Activated CD4-positive, alpha-beta T cell treated with anti-CD3 and anti-CD28 coated beads, Interleukin-2, amount 50 U/mL, for 1 hour (primary cell): ENCODE measurements around the gene XKR3.
"Not testable (repeated sequence)": the region's sequence is repeated elsewhere in the genome, so short reads cannot be mapped to it uniquely, and the experiment has no call there.

ENCODE experiments used
- DNase-seq: peaks from one replicate; pipeline ENCODE4 v3.0.0-alpha.2; 2020

XKR3 gene

DNA sequence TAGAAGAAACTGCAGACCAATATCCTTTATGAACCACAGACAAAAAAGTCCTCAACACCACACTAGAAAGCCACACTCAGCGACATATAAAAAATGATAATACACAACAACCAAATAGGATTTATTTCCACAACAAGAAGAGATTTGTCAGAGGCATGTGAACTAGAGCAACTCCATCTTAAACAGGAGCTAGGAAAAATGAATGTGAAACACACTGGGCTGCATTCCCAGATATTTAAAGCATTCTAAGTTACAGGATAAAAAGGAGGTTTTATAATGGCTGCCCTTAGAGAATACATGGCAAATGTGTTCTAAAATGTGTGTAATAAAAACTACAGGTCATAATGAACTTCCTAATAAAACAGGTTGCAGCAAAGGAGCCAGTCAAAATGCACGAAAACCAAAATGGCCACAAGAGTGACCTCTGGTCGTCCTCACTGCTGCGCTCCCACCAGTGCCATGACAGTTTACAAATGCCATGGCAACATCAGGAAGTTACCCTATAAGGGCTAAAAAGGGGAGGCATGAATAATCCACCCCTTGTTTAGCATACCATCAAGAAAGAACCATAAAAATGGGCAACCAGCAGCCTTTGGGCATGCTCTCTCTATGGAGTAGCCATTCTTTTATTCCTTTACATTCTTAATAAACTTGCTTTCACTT is 21.8 kb downstream of the XKR3 start:
- no peak for DNase-seq

DNA sequence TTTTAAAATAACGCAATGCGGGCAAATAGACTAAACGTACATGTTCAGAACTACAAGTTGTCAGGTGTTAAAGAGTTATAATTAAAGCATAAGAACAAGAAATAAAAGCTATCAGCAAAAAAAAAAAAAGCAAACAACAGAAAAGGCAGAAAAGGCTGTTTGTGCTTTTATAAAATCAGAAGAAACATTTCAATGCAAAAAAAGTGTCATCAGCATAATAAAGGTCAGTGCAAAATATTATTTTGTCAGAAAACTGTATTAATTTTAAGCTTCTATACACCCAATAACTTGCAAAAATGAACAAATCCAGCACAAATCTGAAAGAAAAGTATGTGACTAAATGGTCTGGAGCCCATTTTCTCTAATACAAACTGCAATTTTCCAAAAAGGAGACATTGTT is 23.6 kb downstream of the XKR3 start:
- DNase-seq, result no peak

DNA sequence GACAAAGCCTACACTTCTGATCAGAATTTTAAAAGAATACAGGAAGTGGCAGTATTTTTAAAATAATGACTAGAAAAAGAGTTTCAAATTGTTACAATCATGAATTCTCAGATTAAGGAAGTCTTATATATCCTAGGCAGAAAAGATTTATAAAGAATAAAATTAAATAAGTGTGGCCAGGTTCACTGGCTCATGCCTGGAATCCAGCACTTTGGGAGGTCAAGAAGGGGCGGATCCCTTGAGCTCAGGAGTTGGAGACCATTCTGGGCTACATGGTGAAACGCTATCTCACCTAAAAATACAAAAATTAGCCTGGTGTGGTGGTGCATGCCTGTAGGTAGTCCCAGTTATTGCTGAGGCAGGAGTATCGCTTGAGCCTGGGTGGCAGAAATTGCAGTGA is 24.1 kb downstream of the XKR3 start:
- no peak for DNase-seq

DNA sequence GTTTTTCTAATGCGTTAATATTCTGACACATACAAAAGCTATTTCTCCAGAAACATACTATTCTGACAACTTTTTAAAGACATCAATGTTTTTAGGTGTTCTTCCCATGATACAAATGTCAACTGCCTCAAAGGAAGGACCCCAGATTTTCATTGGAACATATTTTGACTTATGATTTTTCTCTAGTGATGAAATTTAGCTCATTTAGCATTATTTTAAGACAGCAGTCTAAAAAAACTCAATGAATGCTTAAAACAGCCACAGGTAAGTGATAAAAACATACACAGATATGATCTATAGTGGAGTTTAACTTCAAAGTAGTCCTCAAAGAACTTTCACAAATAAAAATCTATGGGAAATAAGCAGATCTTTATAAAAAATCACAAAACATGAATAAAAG is 24.9 kb downstream of the XKR3 start:
- DNase-seq, result no peak

DNA sequence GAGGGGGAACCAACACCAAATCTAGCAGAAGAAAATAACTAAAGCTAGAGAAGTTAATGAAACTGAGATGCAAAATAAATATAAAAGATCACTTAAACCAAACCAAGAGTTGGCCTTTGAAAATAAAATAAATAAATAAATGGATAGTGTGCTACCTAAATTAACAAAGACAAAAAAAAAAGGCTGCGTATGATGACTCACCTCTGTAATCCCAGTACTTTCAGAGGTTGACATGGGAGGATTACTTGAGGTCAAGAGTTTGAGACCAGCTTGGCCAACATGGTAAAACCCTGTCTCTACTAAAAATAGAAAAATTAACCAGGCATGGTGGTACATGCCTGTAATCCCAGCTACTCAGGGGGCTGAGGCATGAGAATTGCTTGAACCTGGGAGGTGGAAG is 29.7 kb downstream of the XKR3 start:
- DNase-seq, result not testable (repeated sequence)

DNA sequence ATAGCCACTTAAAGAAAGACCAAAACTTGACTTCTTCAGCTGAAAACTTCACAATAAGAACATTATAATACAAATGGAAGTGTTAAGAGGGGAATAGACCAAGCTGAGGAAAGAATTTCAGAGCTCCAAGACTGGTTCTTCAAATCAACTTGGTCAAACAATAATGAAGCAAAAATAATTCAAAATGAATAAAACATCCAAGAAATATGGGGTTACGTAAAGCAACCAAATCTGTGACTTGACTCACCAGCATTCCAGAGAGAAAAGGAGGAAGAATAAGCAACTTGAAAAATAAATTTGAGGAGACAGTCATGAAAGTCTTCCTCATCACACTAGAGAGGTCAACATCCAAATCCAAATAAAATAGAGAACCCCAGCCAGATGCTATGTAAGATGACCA is 31.4 kb downstream of the XKR3 start:
- no peak for DNase-seq

DNA sequence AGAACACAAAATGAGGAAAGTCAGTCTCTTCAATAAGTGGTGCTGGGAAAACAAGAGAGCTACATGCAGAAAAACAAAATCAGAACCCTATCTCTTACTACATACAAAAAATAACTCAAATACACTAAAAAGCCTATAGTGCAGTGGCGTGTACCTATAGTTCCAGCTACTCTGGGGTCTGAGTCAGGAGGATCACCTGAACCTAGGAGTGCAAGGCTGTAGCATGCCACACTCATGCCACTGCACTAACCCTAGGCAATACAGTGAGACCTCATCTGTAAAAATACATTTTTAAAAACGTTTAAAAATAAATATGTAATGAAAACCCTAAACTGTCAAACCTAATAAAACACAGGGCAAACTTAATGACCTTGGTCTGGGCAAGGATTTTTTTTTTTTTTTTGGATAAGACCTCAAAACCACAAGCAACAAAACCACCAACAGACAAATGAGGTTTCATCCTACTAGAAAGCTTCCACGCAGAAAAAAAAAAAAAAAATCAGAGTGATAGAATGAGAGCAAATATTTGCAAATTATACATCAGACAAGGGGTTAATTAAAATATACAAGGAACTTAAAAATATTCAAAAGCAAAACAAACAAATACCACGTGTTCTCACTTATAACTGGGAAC is 35.2 kb downstream of the XKR3 start:
- DNase-seq, result no peak

DNA sequence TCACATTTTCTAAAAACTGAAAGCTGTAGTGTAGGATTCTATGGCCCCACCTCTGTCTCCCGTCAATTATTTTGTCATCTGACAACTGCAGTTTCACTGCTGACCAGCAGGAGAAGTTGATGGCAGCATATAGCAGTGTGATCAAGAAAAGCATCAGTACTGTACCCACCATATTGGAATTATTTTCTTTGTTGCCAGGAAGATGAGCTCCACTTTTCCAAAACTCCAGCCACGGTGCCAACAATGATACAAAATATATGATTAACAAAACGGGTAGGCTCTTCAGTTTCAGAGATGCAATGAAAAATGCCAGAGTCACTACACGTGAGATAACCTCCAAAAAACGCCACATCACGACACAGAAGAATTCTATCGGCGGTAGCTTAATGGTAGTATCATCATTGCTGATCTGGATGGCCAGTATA is 41.3 kb downstream of the XKR3 start:
- DNase-seq, result no peak

DNA sequence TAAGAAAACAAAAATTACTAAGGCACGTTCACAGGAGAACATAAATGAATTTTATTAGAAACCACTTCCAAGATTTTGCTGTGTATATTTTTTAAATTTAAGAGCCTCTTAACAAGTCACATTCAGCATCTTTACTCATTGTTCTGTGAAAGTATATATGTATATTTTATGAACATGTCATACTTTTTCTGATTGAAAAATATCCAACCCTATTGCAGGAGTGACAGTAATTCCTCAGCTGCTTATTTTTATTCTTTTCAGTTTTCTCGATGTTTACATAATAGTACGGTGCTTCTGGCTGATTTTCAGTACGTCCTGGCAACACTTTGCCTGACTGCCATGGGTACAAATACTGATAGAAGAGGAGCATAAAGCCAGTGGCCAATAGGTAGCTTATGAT is 41.8 kb downstream of the XKR3 start:
- no peak for DNase-seq

DNA sequence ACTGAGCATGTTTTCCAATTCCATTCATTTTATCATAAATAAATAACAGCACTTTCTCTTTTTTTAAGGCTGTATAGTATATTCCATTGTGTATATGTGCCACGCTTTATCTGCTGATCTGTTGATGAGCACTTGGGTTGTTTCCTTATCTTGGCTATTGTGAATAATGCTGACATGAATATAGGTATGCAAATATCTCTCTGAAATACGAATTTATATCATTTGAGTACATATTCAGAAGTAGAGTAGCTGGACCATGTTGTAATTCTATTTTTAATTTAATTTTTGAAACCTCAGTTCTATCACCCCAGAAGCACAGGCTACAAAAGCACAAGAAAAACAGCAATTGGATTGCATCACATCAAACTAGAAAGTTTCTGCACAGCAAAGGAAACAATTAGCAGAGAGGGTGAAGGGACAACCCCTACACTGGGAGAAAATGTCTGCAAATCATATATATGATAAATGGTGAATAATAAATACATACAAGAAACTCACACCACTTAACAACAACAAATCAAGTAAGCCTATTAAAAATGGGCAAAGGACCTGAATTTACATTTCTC is 43.4 kb downstream of the XKR3 start:
- DNase-seq, result no peak

DNA sequence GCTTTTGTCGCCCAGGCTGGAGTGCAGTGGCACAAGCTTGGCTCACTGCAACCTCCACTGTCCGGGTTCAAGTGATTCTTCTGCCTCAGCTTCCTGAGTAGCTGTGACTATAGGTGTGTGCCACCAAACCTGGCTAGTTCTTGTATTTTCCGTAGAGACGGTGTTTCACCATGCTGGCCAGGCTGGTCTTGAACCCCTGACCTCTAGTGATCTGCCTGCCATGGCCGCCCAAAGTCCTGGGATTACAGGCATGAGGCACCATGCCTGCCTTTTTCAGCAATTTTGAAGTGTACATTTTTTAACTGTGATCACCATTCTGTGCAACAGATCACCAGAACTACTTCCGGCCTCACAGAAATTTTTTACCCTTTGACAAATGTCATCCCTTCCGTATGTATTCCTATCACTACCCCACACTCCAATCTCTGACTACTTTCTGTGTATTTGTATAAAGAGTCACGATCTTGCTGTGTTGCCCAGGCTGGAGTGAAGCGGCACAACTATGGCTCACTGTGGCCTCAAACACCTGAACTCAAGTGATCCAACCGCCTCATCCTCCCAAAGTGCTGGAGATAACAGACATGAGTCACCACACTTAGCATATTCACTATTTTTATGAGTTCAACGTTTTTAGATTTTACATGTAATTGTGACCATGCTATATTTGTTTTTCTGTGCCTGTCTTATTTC is 44.0 kb downstream of the XKR3 start:
- DNase-seq, result no peak

DNA sequence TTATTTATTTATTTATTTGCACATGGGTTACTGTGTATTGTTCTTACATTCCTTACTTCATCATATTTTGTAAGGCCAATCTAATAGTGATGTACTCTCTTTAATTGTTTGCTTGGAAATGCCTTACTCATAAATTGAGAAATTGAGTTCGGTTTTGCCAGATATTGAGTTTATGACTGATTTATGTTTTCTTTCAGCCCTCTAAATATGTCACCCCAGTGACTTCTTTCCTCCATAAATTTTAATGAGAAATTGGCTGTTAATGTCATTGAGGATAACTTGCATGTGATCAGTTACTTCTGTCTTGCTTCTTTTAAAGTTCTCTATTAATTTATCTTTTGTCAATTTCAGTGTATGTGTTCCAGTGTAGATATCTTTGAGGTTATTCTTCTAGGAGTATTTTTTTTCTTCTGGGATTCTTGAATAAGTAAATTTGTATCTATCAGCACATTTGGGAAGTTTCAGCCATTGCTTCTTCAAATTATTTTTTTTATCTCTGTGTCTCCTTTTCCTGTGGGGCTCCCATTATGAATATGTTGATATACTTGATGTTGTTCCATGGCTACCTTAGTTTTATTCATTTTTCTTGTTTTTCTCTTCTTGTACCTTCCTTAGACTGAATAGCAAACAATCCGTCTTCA is 47.8 kb downstream of the XKR3 start:
- DNase-seq, result no peak

DNA sequence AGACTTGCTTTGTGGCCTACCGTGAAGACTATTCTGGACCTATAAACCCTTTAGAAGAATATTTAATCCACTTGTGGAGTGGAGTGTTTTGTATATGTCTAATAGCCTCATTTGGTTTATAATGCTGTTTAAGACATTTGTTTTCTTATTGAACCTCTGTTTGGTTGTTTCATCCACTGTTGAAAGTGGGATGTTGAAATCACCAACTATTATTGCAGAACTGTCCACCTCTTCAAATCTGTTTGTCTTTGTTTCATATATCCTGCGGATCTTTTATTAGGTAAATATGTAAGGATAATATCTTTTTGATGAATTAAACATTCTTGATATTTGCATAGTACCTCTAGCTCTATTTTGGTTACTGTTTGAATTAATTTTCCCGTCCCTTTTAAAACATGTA is 49.1 kb downstream of the XKR3 start:
- DNase-seq, result no peak

DNA sequence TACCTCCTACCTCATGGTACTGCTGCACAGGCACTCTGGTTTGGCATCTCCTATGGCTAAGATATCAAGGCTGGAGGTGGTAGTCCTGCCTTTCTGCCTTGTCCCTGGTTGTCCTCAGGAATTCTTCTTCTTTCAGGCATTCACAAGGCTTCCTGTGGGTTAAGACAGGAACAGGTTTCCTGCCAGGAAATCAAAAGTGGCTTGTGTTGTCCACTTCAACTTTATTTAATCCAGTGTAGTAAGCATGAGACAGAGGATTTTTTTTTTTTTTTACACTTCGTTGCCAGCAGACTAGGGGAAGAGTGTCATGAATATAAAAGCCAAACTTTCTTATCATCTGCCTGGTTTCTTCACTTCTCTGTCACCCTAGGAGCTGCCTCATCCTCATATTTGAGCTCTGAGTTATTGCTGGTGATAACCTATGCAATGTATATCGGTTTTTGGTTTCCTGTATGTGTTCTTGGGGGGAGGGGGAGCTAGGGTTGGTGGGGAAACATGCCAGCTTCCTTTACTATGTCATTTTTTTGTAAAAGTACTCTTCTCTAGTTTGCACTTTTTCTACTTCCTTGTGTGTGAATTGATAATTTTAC is 50.2 kb downstream of the XKR3 start:
- no peak for DNase-seq

DNA sequence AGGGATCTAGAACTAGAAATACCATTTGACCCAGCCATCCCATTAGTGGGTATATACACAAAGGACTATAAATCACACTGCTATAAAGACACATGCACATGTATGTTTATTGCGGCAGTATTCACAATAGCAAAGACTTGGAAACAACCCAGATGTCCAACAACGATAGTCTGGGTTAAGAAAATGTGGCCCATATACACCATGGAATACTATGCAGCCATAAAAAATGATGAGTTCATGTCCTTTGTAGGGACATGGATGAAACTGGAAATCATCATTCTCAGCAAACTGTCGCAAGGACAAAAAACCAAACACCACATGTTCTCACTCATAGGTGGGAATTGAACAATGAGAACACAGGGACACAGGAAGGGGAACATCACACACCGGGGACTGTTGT is 53.6 kb downstream of the XKR3 start:
- not testable (repeated sequence) for DNase-seq

DNA sequence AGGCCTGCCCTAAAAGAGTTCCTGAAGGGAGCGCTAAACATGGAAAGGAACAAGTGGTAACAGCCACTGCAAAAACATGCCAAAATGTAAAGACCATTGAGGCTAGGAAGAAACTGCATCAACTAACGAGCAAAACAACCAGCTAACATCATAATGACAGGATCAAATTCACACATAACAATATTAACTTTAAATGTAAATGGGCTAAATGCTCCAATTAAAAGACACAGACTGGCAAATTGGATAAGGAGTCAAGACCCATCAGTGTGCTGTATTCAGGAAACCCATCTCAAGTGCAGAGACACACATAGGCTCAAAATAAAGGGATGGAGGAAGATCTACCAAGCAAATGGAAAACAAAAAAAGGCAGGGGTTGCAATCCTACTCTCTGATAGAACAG is 57.3 kb downstream of the XKR3 start:
- not testable (repeated sequence) for DNase-seq

DNA sequence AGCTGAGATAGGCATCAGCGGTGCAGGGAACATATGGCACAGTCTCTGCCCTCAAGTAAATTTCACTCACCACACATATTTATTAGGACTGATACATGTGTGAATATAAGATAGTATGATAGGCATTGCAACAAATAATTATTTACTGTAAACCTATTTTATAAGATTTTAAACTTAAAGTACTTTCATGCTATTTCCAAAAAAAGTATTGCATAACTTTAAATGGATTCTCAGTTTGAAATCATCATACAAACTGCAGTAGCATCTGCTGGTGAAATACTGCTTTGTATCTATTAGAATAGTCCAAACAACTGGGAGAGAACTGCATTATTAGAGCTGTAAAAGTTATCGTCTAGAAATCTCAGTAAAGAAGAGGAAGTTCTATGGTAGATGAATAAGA is 63.0 kb downstream of the XKR3 start:
- not testable (repeated sequence) for DNase-seq

DNA sequence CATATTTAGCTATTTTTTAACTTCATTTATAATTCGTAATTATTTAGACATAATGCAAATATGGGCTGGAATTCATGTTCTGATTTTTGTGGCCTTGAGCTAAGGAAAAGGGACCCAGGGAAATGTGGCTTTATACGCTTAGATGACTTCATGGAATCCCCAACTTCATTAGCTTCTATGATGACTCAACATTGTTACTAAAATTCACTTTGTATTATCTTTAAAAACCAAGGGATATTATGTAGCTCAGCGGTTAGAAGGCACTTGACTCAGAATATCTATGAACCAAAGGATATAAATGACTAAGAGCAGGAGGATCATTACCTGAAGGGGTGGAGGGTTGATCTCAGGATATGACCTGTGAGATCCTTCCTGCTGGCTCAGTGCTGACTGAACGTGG is 64.8 kb downstream of the XKR3 start:
- DNase-seq, result not testable (repeated sequence)

DNA sequence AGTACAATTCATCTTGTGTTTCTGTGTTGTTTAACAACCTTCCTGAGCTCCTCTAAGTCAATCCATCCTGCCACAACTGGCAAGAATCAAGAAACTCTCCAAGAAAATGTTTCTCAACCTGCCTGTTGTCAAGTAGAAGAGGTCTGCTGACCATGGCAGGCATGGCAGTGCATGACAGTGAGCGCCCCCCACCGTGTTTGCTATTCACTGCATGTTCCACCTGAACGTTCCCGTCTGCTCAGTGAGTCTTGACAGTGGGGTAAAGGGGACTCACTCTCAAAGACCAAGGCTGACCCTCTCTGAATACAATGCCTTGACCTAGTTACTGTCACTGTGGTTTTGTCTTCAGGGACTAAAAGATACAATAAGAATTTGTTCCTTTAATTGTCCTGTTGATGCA is 75.9 kb downstream of the XKR3 start:
- DNase-seq, result not testable (repeated sequence)

DNA sequence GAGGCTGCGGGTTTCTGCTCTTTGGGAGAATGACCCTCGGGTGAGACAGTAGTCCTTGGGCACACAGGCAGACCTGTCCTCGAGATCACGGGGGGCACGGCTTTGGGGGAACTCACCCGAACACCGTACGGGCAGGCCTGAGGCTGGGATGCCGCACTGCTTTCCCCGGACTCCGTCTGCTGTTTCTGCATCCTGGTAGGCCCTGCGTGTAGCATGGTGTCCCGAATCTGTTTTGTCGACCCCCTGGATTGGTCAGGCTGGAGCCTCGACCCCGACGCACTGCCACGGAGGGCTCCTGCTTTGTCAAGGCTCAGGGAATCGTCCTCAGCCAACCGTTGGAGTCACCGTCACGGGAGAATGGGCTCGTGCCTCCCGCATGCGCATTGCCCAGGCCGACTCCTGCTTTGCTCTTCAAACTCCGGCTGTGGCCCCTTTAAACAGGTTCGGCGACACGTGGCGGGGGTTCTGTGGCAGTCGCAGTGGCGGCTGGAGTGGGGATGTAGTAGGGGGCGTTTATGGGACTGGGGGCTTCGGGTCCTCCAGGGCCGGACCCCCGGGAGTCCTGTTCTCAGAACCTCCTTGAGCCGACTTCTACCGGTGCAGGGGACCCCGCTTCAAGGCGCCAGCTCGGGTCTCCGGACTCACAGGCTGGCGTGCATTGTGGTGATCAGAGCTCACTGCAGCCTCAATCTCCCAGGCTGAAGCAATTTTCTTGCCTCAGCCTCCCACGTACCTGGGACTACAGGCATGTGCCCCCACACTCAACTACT is 76.9 kb downstream of the XKR3 start:
- not testable (repeated sequence) for DNase-seq

DNA sequence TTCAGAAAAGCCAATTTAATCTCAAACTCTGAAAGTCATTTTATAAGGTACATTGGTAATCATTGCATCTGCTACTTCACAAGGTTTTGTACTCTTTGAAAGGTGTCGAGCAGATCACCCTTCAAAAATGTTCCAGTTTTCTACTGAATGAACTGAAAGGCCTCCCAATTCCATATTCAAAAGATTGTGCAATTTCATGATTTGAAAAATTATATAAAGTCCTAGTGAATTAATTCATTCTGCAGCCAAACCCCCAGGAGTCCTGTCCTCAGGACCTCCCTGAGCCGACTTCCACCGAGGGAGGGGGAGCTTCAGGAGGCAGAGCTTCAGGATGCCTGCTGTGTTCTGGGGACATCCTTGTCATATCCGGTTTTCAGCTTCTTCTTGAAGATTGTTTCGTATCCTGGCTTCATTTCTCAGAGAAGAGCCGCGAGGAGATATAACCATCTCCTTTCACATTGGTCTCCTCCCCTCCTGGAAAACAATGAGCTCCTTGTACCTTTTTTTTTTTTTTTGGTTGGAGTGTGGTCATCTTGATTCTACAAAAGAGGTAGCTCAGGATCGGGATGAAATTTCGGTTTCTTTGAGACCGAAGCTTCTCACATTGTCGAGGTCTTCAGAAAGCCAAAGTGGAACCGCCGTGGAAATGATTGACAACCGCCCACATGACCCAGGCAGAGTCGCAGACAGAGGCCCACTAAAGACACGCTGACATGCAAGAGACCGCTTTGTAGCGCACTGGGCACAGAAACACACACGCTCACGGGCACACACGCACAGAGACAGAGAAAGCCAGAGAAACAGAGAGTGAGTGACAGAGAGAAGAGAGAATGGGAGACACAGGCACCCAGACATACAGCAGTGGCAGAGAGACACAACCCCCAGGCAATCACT is 77.7 kb downstream of the XKR3 start:
- DNase-seq, result not testable (repeated sequence)
